GM18519 (cell line): ENCODE results near the gene GAS7.
"Not testable (repeated sequence)": the region's sequence is repeated elsewhere in the genome, so short reads cannot be mapped to it uniquely, and the experiment has no call there.

Source experiments
- ATAC-seq: cut with Tn5 transposase; IDR thresholded peaks from one replicate; pipeline ENCODE4 v1.9.1; 2021; ENCODE audit warnings: mild to moderate bottlenecking, moderate library complexity; ENCODE audit not compliant: unreplicated experiment, low FRiP score

Gene GAS7

GRCh38 chr17:9928601-9929333, 269.6 kb downstream of the GAS7 start:
- ATAC-seq, result no peak

GRCh38 chr17:9926150-9926804, 272.1 kb downstream of the GAS7 start:
- no peak for ATAC-seq

GRCh38 chr17:9925457-9925856, 272.9 kb downstream of the GAS7 start:
- no peak for ATAC-seq

- ATAC-seq, result no peak
These were observed 273.6 kb downstream of the GAS7 start for GRCh38 chr17:9924735-9925191.

GRCh38 chr17:9922012-9922848, 276.2 kb downstream of the GAS7 start:
- ATAC-seq, result no peak

GRCh38 chr17:9921216-9921615, 277.2 kb downstream of the GAS7 start:
- not testable (repeated sequence) for ATAC-seq

- ATAC-seq, result no peak
These were observed 279.5 kb downstream of the GAS7 start for GRCh38 chr17:9918804-9919352.

- no peak for ATAC-seq
These were observed 280.1 kb downstream of the GAS7 start for GRCh38 chr17:9918352-9918751.

- no peak for ATAC-seq
These were observed 280.6 kb downstream of the GAS7 start for GRCh38 chr17:9917801-9918200.

- ATAC-seq, result no peak
These were observed 281.3 kb downstream of the GAS7 start for GRCh38 chr17:9917131-9917530.

- ATAC-seq, result no peak
These were observed 282.3 kb downstream of the GAS7 start for GRCh38 chr17:9916108-9916507.

GRCh38 chr17:9913476-9913875, 284.9 kb downstream of the GAS7 start:
- ATAC-seq, result no peak

- no peak for ATAC-seq
These were observed 286.0 kb downstream of the GAS7 start for GRCh38 chr17:9912121-9913099.

GRCh38 chr17:9911089-9911488, 287.3 kb downstream of the GAS7 start:
- ATAC-seq, result no peak

- ATAC-seq, result no peak
These were observed 289.8 kb downstream of the GAS7 start for GRCh38 chr17:9908649-9909042.

GRCh38 chr17:9907883-9908648, 290.3 kb downstream of the GAS7 start:
- ATAC-seq, result no peak

GRCh38 chr17:9907131-9907530, 291.3 kb downstream of the GAS7 start:
- ATAC-seq, result no peak

GRCh38 chr17:9906616-9907015, 291.8 kb downstream of the GAS7 start:
- no peak for ATAC-seq

GRCh38 chr17:9905902-9906301, 292.5 kb downstream of the GAS7 start:
- no peak for ATAC-seq
